Adrenal gland (tissue), 5 donors: ENCODE results near the gene SLFN5.

ENCODE experiments used
- CTCF ChIP-seq, 6 experiments: fragments of 450-650 bp in 4 of 6; fragments of 200-600 bp in 2 of 6; sonication (generic) in 1 of 6; IDR thresholded peaks; 1 replicate in 5 of 6; 2 replicates in 1 of 6; pipeline versions ENCODE4 v1.5.1 to v1.8.0; 2016 to 2021; ENCODE audit warnings: antibody characterized with exemption in 6 of 6, mild to moderate bottlenecking in 2 of 6, moderate library complexity in 1 of 6
- POLR2A ChIP-seq, 2 donors: fragments of 450-650 bp; IDR thresholded peaks; one replicate each; pipeline ENCODE4 v1.6.1; 2017; ENCODE audit warnings: antibody characterized with exemption in 2 of 2, mild to moderate bottlenecking in 2 of 2, moderate library complexity in 1 of 2
- donor health status: DM: no; HTN: no; CAD: no.

- TF ChIP-seq CTCF (IDR thresholded peaks at IDR 0.05) (no peak), POLR2A (IDR thresholded peaks at IDR 0.05) (no peak)
These were observed 46.4 kb downstream of the SLFN5 start for GRCh38 chr17:35289222-35289621.
